HEK293 (cell line): ENCODE results near the gene CCDC7.
"Not testable (repeated sequence)": the region's sequence is repeated elsewhere in the genome, so short reads cannot be mapped to it uniquely, and the experiment has no call there.

Experiments
- CTCF ChIA-PET: fragments of 350-600 bp; formaldehyde crosslinking; extraction: SDS; loops from one replicate; lab custom pipeline; 2021; ENCODE audit warnings: antibody characterized with exemption; lab: Yijun Ruan, JAX
- POLR2A ChIA-PET: fragments of 300-600 bp; formaldehyde crosslinking; extraction: SDS; loops from one replicate; lab custom pipeline; 2020; ENCODE audit warnings: antibody characterized with exemption, inconsistent platforms; lab: Yijun Ruan, JAX
- H3K27ac ChIP-seq: fragments of 200-500 bp; sonication (Bioruptor generic); 2 replicates; pipeline ENCODE4 v1.5.1; 2014; ENCODE audit warnings: low read depth, low read length, control low read depth, inconsistent platforms; ENCODE audit errors: extremely low read depth
- H3K36me3 ChIP-seq, 2 experiments: fragments of 200-500 bp in 1 of 2; sonication (Bioruptor generic) in 1 of 2; 1 replicate in 1 of 2; 2 replicates in 1 of 2; pipeline ENCODE4 v1.5.1; 2014 to 2017; ENCODE audit warnings: inconsistent platforms in 2 of 2, low read length in 2 of 2; ENCODE audit not compliant: control insufficient read depth in 2 of 2, insufficient read depth in 1 of 2
- H3K4me1 ChIP-seq: fragments of 200-500 bp; sonication (Bioruptor generic); 2 replicates; pipeline ENCODE4 v1.5.1; 2014; ENCODE audit warnings: mild to moderate bottlenecking, low read length, inconsistent platforms; ENCODE audit not compliant: control insufficient read depth, insufficient read depth
- H3K4me3 ChIP-seq: 2 replicates; pipeline ENCODE4 v1.5.1; 2011; ENCODE audit warnings: low read depth, mild to moderate bottlenecking, control low read depth, low read length, moderate library complexity
- H3K9me3 ChIP-seq: fragments of 200-500 bp; sonication (Bioruptor generic); 2 replicates; pipeline ENCODE4 v1.5.1; 2014; ENCODE audit warnings: low read depth, low read length, inconsistent platforms; ENCODE audit not compliant: control insufficient read depth, insufficient read depth
- EGR2 ChIP-seq: fragments of 450-650 bp; formaldehyde crosslinking; IDR thresholded peaks from 2 replicates; pipeline ENCODE4 v1.5.1; 2016; ENCODE audit warnings: low read depth, missing biosample characterization, missing genetic modification characterization
- IKZF3 ChIP-seq: fragments of 450-650 bp; IDR thresholded peaks from 2 replicates; pipeline ENCODE4 v1.5.0; 2018; ENCODE audit warnings: missing biosample characterization, mild to moderate bottlenecking, missing genetic modification characterization, moderate library complexity
- REPIN1 ChIP-seq: fragments of 450-650 bp; formaldehyde crosslinking; IDR thresholded peaks from 2 replicates; pipeline ENCODE4 v1.5.1; 2017; ENCODE audit warnings: missing biosample characterization, missing genetic modification characterization, low read depth
- ZFHX2 ChIP-seq: fragments of 450-650 bp; formaldehyde crosslinking; conservative IDR thresholded peaks from 2 replicates; pipeline ENCODE4 v1.5.1; 2016; ENCODE audit warnings: missing biosample characterization, missing genetic modification characterization
- ZNF140 ChIP-seq: fragments of 450-650 bp; formaldehyde crosslinking; IDR thresholded peaks from 2 replicates; pipeline ENCODE4 v1.5.1; 2016; ENCODE audit warnings: missing biosample characterization, missing genetic modification characterization
- ZNF169 ChIP-seq: fragments of 450-650 bp; formaldehyde crosslinking; IDR thresholded peaks from 2 replicates; pipeline ENCODE4 v1.5.1; 2016; ENCODE audit warnings: missing biosample characterization, missing genetic modification characterization
- ZNF184 ChIP-seq: fragments of 450-650 bp; IDR thresholded peaks from 2 replicates; pipeline ENCODE4 v1.5.1; 2018; ENCODE audit warnings: missing biosample characterization, mild to moderate bottlenecking, missing genetic modification characterization
- ZNF223 ChIP-seq: fragments of 450-650 bp; formaldehyde crosslinking; IDR thresholded peaks from 2 replicates; pipeline ENCODE4 v1.5.1; 2016; ENCODE audit warnings: missing biosample characterization, missing genetic modification characterization
- ZNF26 ChIP-seq: fragments of 450-650 bp; formaldehyde crosslinking; IDR thresholded peaks from 2 replicates; pipeline ENCODE4 v1.5.1; 2016; ENCODE audit warnings: missing biosample characterization, missing genetic modification characterization
- ZNF335 ChIP-seq: fragments of 450-650 bp; formaldehyde crosslinking; conservative IDR thresholded peaks from 2 replicates; pipeline ENCODE4 v1.5.1; 2016; ENCODE audit warnings: missing biosample characterization, missing genetic modification characterization
- ZNF426 ChIP-seq: fragments of 450-650 bp; formaldehyde crosslinking; IDR thresholded peaks from 2 replicates; pipeline ENCODE4 v1.5.1; 2017; ENCODE audit warnings: missing biosample characterization, missing genetic modification characterization, mild to moderate bottlenecking, inconsistent platforms, moderate library complexity
- ZNF473 ChIP-seq: fragments of 450-650 bp; formaldehyde crosslinking; IDR thresholded peaks from 2 replicates; pipeline ENCODE4 v1.5.1; 2017; ENCODE audit warnings: missing biosample characterization, missing genetic modification characterization
- ZNF529 ChIP-seq: fragments of 450-650 bp; formaldehyde crosslinking; IDR thresholded peaks from 2 replicates; pipeline ENCODE4 v1.5.1; 2017; ENCODE audit warnings: missing genetic modification characterization, missing biosample characterization; ENCODE audit not compliant: insufficient replicate concordance
- ZNF560 ChIP-seq: fragments of 450-650 bp; formaldehyde crosslinking; IDR thresholded peaks from 2 replicates; pipeline ENCODE4 v1.5.1; 2017; ENCODE audit warnings: missing biosample characterization, missing genetic modification characterization, borderline replicate concordance
- ZNF629 ChIP-seq: fragments of 450-650 bp; formaldehyde crosslinking; IDR thresholded peaks from 2 replicates; pipeline ENCODE4 v1.5.1; 2017; ENCODE audit warnings: missing biosample characterization, missing genetic modification characterization
- ZNF670 ChIP-seq: fragments of 450-650 bp; formaldehyde crosslinking; IDR thresholded peaks from 2 replicates; pipeline ENCODE4 v1.5.1; 2016; ENCODE audit warnings: missing biosample characterization, missing genetic modification characterization, low read depth
- ZNF701 ChIP-seq: fragments of 450-650 bp; formaldehyde crosslinking; IDR thresholded peaks from 2 replicates; pipeline ENCODE4 v1.5.1; 2016; ENCODE audit warnings: missing biosample characterization, missing genetic modification characterization
- ZNF76 ChIP-seq: fragments of 450-650 bp; formaldehyde crosslinking; IDR thresholded peaks from 2 replicates; pipeline ENCODE4; 2016; ENCODE audit warnings: low read depth, missing biosample characterization, missing genetic modification characterization, borderline replicate concordance
- ZNF791 ChIP-seq: fragments of 450-650 bp; formaldehyde crosslinking; IDR thresholded peaks from 2 replicates; pipeline ENCODE4 v1.5.1; 2016; ENCODE audit warnings: missing biosample characterization, missing genetic modification characterization
- TF ChIP-seq, protein P1 (sequence below): fragments of 450-650 bp; formaldehyde crosslinking; IDR thresholded peaks from 2 replicates; pipeline ENCODE4 v1.5.1; 2016; ENCODE audit warnings: missing biosample characterization, missing genetic modification characterization, low read depth
- TF ChIP-seq, protein P2 (sequence below): fragments of 450-650 bp; formaldehyde crosslinking; IDR thresholded peaks from 2 replicates; pipeline ENCODE4 v1.5.1; 2016; ENCODE audit warnings: missing biosample characterization, missing genetic modification characterization
- TF ChIP-seq, protein P3 (sequence below): fragments of 450-650 bp; formaldehyde crosslinking; IDR thresholded peaks from 2 replicates; pipeline ENCODE4 v1.5.1; 2016; ENCODE audit warnings: missing biosample characterization, missing genetic modification characterization, borderline replicate concordance
- TF ChIP-seq, protein P4 (sequence below): fragments of 450-650 bp; formaldehyde crosslinking; IDR thresholded peaks from 2 replicates; pipeline ENCODE4 v1.5.1; 2016; ENCODE audit warnings: missing biosample characterization, missing genetic modification characterization

Gene CCDC7

DNA sequence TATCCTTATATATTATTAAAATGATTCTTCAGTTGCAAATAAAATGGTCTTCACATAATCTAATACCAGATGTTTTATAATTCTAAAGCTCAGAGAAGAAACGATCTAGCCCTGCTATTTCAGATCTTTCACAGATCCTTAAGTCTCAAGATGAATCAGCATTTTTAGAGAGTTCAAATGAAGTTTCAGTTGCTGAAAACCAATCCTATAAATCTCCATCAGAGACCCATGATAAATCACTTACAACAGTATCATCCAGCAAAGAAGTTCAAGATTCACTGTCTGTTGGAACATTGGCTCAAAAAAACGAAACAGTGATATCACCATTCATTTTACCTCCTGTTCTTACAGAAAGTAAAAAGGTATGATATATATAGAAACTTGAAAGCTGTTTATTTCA is 137.0 kb downstream of the CCDC7 start:
- ChIA-PET POLR2A (no interaction called here), CTCF (no interaction called here)
- H3K4me3 ChIP-seq: no peak overlapping the region
- no peak for TF ChIP-seq ZNF426
- TF ChIP-seq, protein P1, sequence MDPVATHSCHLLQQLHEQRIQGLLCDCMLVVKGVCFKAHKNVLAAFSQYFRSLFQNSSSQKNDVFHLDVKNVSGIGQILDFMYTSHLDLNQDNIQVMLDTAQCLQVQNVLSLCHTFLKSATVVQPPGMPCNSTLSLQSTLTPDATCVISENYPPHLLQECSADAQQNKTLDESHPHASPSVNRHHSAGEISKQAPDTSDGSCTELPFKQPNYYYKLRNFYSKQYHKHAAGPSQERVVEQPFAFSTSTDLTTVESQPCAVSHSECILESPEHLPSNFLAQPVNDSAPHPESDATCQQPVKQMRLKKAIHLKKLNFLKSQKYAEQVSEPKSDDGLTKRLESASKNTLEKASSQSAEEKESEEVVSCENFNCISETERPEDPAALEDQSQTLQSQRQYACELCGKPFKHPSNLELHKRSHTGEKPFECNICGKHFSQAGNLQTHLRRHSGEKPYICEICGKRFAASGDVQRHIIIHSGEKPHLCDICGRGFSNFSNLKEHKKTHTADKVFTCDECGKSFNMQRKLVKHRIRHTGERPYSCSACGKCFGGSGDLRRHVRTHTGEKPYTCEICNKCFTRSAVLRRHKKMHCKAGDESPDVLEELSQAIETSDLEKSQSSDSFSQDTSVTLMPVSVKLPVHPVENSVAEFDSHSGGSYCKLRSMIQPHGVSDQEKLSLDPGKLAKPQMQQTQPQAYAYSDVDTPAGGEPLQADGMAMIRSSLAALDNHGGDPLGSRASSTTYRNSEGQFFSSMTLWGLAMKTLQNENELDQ (tag by site-specific recombination): no peak
- TF ChIP-seq, protein P2, sequence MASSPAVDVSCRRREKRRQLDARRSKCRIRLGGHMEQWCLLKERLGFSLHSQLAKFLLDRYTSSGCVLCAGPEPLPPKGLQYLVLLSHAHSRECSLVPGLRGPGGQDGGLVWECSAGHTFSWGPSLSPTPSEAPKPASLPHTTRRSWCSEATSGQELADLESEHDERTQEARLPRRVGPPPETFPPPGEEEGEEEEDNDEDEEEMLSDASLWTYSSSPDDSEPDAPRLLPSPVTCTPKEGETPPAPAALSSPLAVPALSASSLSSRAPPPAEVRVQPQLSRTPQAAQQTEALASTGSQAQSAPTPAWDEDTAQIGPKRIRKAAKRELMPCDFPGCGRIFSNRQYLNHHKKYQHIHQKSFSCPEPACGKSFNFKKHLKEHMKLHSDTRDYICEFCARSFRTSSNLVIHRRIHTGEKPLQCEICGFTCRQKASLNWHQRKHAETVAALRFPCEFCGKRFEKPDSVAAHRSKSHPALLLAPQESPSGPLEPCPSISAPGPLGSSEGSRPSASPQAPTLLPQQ: no peak
- TF ChIP-seq ZNF140 (tag by site-specific recombination): no peak
- TF ChIP-seq ZNF169 (tag by site-specific recombination): no peak
- no peak for TF ChIP-seq ZNF701 (tag by site-specific recombination)
- H3K27ac ChIP-seq: no peak overlapping the region
- no peaks in the 10 kb centered on the region for H3K36me3 ChIP-seq
- no peaks in the 10 kb centered on the region for H3K4me1 ChIP-seq
- H3K9me3 ChIP-seq: no peaks in the 10 kb centered on the region

DNA sequence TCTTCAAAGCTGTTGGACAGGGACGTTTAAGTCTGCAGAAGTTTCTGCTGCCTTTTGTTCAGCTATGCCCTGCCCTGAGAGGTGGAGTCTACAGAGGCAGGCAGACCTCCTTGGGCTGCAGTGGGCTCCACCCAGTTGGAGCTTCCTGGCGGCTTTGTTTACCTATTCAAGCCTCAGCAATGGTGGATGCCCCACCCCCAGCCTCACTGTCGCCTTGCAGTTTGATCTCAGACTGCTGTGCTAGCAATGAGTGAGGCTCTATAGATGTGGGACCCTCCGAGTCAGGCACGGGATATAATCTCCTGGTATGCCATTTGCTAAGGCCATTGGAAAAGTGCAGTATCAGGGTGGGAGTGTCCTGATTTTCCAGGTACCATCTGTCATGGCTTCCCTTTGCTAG is 152.1 kb downstream of the CCDC7 start:
- H3K4me1 ChIP-seq, H3K4me3 ChIP-seq, H3K9me3 ChIP-seq, H3K36me3 ChIP-seq, H3K27ac ChIP-seq, CTCF ChIA-PET, POLR2A ChIA-PET: not testable (repeated sequence)

DNA sequence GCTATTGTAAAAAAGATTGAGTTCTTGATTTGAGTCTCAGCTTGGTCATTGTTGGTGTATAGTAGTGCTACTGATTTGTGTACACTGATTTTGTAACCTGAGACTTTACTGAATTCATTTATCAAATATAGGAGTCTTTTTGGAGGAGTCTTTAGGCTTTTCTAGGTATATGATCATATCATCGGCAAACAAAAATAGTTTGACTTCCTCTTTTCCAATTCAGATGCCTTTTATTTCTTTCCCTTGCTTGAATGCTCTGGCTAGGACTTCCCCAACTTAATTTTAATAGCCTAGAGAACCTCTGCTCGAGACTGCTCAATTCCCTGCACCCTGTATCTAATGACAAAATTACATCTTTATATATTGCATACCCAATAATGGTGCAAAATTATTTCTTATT is 154.4 kb downstream of the CCDC7 start:
- no peaks in the 10 kb centered on the region for H3K36me3 ChIP-seq
- H3K27ac ChIP-seq: no peak overlapping the region
- H3K4me3 ChIP-seq: no peak overlapping the region
- ChIA-PET CTCF (interaction anchor here (0.7 to 0.8 kb wide), 2 partner anchors 133 to 947 kb away, joined by 3 to 5 read pairs; no protein-coding TSS in a partner anchor), POLR2A (no interaction called here)
- H3K4me1 ChIP-seq: no peaks in the 10 kb centered on the region
- no peaks in the 10 kb centered on the region for H3K9me3 ChIP-seq
- TF ChIP-seq, protein P3, sequence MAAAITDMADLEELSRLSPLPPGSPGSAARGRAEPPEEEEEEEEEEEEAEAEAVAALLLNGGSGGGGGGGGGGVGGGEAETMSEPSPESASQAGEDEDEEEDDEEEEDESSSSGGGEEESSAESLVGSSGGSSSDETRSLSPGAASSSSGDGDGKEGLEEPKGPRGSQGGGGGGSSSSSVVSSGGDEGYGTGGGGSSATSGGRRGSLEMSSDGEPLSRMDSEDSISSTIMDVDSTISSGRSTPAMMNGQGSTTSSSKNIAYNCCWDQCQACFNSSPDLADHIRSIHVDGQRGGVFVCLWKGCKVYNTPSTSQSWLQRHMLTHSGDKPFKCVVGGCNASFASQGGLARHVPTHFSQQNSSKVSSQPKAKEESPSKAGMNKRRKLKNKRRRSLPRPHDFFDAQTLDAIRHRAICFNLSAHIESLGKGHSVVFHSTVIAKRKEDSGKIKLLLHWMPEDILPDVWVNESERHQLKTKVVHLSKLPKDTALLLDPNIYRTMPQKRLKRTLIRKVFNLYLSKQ: no peak
- TF ChIP-seq ZNF629 (tag by site-specific recombination) (no peak), ZNF473 (tag by site-specific recombination) (no peak), ZNF184 (tag by site-specific recombination) (no peak), ZNF223 (tag by site-specific recombination) (no peak), IKZF3 (tag by site-specific recombination) (no peak), EGR2 (no peak), REPIN1 (no peak), ZNF76 (tag by site-specific recombination) (no peak), ZNF26 (tag by site-specific recombination) (no peak), ZNF670 (tag by site-specific recombination) (no peak), ZNF560 (no peak), ZFHX2 (tag by site-specific recombination) (no peak), ZNF335 (no peak), ZNF791 (tag by site-specific recombination) (no peak), ZNF529 (tag by site-specific recombination) (no peak)
- TF ChIP-seq, protein P4, sequence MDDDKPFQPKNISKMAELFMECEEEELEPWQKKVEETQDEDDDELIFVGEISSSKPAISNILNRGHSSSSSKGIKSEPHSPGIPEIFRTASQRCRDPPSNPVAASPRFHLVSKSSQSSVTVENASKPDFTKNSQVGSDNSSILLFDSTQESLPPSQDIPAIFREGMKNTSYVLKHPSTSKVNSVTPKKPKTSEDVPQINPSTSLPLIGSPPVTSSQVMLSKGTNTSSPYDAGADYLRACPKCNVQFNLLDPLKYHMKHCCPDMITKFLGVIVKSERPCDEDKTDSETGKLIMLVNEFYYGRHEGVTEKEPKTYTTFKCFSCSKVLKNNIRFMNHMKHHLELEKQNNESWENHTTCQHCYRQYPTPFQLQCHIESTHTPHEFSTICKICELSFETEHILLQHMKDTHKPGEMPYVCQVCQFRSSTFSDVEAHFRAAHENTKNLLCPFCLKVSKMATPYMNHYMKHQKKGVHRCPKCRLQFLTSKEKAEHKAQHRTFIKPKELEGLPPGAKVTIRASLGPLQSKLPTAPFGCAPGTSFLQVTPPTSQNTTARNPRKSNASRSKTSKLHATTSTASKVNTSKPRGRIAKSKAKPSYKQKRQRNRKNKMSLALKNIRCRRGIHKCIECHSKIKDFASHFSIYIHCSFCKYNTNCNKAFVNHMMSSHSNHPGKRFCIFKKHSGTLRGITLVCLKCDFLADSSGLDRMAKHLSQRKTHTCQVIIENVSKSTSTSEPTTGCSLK: no peak
